ENCODE data around the gene GLRB.
"Not testable (repeated sequence)": the region's sequence is repeated elsewhere in the genome, so short reads cannot be mapped to it uniquely, and the experiment has no call there.

GLRB gene

DNA sequence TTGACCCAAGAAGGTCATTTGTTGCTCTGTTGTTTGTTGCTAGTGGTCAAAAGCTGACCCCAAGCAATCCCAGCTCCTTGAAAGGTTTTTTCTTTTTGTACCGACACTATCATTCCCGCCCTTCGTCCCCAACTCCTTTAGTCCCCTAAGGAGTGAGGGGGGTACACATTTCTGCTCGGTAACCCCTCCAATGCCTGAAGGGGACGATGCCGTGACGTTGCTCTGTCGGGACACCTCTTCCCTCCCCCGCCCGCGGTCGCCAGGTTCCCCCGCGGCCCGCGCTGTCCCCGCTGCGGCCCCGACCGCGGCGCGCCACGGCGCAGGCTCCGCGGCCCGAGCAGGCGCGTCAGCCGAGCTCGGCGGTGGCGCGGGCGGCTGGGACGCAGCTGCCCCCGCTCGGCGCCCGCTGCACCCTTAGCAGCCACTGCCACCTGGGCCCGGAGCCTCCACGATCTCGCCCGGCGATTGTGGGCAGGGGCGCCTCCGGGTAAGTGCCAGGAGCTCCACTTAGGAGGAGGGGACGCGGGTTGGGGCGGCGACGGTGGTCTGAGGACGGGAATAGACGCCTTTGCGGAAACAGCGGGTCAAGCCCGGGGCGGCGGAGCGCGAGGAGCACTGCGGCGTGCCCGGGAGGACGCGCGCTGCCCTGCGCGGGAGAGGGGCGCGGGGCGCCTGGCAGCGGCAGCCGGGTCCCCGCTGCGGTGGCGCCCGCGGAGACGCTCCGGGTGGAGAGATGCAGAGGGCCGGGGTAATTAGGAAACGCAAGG, at the start of gene GLRB:
Gene GLRB (plus strand): TSS at position 340 of the 767 bp plus-strand sequence. CDS start 1,875 bp downstream, outside the sequence.
- no peak for DNase-seq (ENCODE audit: low read depth, low spot score)
- H3K27ac ChIP-seq = no peak within 1 kb of the TSS

DNA sequence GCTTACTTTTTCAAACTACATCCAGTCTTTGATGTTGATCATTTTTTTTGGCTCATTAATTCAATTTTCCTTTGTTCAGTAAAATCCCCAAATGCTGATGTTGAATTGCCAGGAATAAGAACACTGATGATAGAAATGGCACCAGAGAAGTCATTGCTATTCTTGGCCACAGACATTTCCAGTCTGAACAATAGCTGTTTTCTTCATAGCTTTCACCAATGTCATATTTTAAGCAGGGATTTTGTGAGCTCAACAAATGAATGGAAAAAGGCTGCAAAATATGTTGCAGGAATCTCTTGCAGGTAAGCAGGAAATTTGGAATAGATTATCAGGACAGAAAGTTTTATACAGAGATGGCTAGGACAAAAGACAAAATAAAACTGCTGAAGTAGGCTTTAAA, 40.5 kb upstream of the GLRB start:
- DNase-seq (ENCODE audit: low read depth, low spot score) = no peak
- no peak overlapping the region for H3K27ac ChIP-seq

DNA sequence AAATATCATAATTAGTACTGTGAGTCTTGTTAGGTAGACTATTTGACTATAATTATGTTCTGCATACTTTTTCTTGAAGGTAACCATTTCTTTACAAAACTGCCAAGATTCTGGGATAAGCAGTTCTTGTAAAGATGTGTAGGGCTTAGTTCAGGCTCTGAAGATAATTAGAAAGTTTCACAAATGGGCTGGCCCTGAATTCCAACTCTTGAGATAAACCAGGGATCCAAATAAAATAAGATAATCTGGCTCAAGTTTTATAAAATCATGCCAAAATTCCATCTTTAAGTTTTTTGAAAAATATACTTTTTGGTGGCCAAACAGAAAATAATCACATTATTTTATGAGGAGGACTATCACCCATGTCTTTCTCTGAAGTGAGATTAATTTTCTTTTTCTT, 35.5 kb upstream of the GLRB start:
- no peak for DNase-seq (ENCODE audit: low read depth, low spot score)
- H3K27ac ChIP-seq = no peak overlapping the region

DNA sequence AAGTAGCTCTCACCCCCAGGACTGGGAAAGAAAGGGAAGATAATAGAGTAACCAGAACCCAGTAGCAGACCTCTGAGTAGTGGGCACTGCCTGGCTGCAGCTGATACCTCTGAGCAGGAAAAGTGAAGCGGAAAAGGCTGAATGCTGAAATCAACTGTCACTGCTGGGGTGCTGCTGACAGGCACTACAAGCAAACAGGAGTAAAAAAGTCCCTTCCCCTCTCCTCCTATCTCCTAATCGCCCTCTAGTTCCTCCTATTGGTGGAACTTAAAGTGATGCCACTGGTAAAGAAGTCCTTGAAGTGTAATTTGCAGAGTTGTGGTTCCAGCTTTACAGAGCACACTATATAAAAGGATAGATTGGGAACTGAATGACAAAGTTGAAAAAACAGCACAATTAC, 32.8 kb upstream of the GLRB start:
- no peak overlapping the region for H3K27ac ChIP-seq
- DNase-seq (ENCODE audit: low read depth, low spot score) = no peak

DNA sequence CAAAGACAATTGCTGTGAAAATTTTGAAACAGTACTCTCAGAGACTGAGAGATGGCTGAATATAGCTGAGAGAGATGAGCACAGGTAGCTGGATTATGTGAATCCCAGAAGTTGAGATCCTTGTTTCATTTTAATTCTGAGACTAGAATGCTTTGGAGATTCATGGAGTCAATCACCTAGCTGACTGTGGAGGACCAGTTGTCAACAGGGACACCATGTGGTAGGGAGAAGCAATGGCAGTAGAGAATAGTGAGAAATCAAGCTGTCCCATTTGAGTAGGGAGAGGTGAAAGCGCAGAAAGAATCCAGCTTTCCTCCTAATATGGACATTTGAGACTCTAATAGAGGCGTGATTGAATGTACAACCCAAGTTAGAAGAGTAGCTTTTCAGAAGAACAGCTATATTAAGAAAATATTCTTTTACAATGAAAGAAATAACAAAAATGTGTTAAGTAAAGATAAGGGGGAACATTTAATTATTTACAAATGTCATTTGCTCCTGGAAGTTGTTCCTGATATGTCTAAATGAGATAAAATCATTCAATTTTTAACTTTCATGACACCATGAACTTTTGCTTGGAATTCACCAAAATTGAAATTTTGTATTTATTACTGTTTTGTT, 30.3 kb upstream of the GLRB start:
- no peak for DNase-seq (ENCODE audit: low read depth, low spot score)

DNA sequence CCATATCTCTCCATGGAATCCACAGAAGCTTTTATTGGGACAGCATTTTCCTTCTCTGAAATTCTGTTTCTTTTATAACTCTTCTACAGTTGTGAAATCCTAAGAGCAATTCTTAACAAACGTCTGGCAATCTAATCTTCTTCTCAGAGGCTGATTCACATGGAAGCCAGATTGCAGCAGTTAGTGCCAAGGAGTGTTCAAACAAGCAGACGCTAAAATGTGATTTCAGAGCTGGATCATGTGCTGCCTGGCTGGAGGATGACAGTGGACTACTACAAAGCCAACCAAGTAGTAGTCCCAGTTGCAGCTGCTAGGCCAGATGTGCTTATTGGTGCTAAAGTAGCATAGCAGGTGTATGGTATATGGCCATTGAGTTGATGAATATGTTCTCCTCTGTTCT, 27.7 kb upstream of the GLRB start:
- no peak for DNase-seq (ENCODE audit: low read depth, low spot score)
- H3K27ac ChIP-seq = no peak overlapping the region

More for the DNA sequence above, 30.3 kb upstream of the GLRB start:
- H3K27ac ChIP-seq = no peak overlapping the region

DNA sequence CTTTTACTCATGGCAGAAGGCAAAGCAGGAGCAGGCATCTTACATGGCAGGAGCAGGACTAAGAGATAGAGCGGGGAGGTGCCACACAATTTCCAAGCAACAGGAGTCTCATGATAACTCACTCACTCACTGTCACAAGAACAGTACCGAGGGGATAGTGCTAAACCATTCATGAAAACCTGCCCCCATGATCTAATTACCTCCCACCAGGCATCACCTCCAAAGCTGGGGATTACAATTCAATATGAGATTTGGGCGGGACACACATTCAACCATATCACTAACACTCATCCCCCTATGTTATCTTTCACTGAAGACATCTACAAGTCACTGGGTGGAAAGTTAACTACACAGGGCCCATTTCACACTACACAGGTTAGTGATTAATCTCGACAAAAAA, 25.4 kb upstream of the GLRB start:
- DNase-seq (ENCODE audit: low read depth, low spot score) = no peak
- H3K27ac ChIP-seq = no peak overlapping the region

DNA sequence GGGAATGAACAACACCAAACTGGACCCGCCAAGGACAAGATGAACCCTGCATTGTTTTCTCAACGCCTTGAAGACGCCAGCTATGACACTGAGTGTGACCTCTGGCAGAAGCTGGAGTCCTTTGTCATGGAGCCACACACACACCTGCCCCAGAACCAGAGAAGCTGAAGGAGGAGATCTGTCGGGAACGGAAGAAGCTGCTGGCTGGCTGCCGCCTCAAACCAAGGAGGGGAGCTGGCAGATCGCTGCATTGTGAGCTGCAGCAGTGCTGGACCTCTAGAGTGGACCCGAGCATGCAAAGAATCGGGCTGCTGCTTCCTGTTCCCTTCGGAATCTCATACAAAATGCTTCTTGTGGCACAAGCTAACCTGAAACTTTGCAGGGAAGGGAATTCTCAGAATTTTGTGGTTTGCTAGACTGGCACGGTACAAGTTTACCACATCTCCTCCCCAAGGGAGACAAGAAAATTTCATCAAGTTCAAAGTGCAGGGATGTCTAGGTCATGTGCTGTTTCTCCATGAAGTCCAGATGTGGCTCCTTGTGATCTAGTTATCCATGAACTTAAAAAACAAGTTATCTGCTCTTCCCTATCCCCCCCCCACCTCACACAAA, 23.4 kb upstream of the GLRB start:
- no peak for DNase-seq (ENCODE audit: low read depth, low spot score)
- H3K27ac ChIP-seq = no peak overlapping the region

DNA sequence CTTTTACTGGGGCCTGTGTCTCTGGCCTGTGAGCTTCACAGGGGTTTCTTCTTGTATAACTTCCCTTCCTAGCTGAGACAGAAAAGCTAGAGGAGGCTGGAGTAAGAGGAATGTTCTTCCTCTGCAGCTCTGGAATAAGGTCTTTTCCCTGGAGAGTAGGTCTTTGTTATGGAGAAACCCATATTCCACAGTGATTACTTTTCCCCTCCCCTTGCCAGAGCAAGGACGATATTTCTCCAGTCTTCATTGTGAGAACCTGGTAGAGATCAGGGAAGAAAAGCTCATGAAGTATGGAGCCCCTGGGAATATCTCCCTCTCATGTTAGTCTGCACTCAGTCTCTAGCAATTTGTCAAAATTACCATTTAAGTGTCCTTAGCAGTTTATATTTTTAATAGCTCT, 18.7 kb upstream of the GLRB start:
- DNase-seq (ENCODE audit: low read depth, low spot score) = no peak
- no peak overlapping the region for H3K27ac ChIP-seq

DNA sequence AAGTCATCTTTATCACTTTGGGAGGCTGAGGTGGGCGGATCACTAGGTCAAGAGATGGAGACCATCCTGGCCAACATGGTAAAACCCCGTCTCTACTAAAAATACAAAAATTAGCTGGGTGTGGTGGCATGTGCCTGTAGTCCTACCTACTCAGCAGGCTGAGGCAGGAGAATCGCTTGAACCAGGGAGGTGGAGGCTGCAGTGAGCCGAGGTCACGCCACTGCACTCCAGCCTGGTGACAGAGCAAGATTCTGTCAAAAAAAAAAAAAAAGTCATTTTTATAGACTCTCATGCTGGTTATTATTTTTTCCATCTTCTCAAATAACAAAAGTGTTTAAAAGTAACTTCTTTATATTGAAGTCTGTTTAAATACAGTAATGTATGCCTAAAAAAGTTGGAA, 17.1 kb upstream of the GLRB start:
- DNase-seq (ENCODE audit: low read depth, low spot score); H3K27ac ChIP-seq: not testable (repeated sequence)

DNA sequence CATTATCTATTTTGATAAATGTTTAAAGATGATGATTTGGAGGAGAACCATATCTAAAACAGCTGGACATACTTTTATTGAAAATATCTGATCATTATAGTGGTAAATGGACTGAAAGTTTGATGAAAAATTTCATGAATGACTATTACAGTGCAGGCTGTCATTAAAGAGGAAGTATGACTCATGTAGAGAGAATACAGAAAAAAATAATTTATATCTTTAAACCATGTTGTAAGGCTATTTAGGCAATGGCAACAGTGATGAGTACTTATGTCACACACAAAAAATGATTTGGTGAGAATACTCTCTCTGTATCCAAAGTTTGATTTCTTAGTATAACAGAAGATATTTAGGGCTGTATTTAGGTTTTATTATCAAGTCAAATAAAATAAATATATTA, 3.9 kb upstream of the GLRB start:
- DNase-seq (ENCODE audit: low read depth, low spot score) = no peak
- H3K27ac ChIP-seq = no peak overlapping the region

DNA sequence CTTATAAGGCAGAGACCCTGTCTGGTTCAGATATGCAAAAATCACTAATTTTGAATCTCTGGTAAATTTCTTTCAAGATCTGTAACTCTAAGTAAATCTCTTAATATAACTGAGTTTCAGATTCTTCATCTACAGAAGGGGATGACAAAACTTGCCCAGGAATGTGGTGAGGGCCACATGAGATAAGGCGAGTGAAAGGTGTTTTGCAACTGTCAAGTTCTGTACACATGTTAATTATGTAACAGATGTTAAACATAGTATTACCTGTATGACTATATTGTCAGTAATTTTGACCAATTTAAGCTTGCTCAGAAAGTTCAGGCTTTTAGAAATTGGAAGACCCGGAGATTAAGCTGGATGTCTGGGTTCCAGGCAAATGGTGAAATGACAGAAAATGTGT, 549 bp upstream of the GLRB start:
- H3K27ac ChIP-seq = no peak overlapping the region
- no peak for DNase-seq (ENCODE audit: low read depth, low spot score)

DNA sequence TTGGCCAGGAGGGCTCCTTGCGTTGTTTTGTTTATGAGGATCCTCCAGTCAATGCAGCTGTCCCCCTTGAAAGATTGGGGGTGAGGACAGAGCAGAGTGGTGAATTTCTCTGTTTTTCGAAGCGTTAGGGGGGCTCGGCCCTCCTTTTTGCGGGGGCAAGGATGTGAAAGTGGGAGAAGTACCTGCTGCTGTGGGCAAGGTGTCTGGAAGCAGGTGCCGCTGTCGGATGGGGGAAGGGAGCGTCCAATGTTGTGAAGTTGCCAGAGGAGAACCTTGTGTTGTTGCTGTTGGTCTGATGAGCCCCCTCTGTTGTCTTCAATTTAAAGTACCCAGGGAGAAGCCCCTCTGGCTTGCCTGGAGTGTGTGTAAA, 613 bp downstream of the GLRB start:
- no peak for DNase-seq (ENCODE audit: low read depth, low spot score)
- H3K27ac ChIP-seq = no peak overlapping the region

DNA sequence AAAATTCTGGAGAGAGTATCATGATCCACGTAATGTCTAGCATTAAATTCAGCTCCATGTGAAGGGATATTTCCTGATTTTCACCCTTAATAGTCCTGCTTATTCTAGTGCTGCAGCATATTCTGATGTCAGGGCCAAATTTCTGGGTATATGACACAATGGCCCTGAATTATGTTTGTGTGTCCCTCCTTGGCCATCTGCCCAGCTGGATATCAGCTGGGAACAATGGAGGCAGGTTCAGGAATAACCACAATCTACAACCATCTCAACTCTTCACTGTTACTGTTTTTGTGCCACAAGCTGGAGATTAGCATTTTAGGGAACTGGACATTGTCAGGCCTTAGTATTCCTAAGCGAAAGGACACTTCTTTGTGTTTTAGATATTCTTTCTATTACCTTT, 3.5 kb downstream of the GLRB start:
- H3K27ac ChIP-seq = no peak overlapping the region
- DNase-seq (ENCODE audit: low read depth, low spot score) = no peak

DNA sequence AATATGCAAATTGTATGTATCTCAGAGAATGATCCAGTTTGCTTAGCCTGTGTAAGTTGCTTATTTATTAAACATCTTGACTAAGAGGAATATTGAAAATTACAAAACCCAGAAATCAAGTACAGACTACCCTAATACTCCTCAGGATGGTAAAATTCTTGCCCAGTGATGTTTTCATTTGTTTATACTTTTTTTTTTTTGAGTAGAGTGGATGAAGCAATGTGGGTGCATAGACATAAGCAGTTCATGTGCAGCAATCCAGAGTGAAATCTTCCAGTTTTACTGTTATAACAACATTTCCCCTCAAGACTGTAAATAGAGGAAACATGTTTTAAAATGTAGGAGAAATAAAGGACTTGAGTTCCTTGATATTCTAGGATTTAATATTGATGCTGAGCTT, 4.7 kb downstream of the GLRB start:
- no peak for DNase-seq (ENCODE audit: low read depth, low spot score)
- H3K27ac ChIP-seq = no peak overlapping the region

DNA sequence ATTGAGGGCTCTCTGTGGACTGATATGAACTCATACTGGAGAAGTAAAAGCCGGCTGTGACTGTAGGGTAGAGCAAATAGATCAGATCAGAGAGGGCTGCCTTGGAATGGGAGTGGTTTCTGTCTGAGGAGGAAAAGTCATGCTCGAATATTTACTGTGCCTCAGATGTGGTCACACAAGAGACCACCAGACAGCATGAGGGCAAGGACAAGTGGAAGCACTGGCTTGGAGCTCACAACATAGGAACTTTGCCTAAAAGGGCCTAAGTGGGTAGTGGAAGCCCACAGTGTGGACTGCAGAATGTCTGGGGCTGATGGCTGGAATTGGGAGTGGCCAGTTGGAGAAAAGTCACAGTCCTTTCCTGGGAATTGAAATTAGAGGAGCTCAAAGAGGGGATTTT, 19.8 kb downstream of the GLRB start:
- no peak for DNase-seq (ENCODE audit: low read depth, low spot score)
- H3K27ac ChIP-seq = no peak overlapping the region

DNA sequence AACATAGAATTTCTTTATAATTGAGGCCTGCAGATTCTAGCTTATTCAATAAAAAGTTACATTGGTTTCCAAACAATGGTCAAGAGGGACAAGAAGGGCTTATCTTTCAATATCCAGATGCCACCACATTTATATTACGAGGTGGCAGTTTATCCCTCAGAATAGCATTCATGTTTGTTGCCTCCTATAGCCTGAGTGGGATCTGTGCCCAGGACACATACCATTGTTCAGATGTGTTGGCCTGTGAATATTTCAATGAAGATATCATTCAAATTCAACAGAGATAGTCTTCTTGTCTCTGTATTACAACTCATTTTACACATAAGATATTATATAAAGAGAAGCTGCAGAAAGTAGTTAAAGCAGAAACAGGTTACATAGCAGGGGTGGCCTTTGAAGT, 20.5 kb downstream of the GLRB start:
- DNase-seq (ENCODE audit: low read depth, low spot score) = no peak
- no peak overlapping the region for H3K27ac ChIP-seq

DNA sequence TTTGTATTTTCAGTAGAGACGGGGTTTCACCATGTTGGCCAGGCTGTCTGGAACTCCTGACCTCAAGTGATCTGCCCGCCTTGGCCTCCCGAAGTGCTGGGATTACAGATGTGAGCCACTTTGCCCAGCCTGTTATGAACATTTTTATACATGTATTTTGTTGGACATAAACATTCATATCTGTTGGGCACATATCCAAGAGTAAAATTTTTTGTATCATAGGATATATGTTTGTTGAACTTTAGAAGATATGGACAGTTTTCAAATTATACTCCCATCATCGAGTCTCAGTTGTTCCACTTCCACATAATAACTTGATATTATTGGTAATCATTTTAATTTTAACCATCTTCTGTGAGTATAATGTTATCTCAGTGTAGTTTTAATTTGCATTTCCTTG, 23.6 kb downstream of the GLRB start:
- no peak for DNase-seq (ENCODE audit: low read depth, low spot score)
- no peak overlapping the region for H3K27ac ChIP-seq

DNA sequence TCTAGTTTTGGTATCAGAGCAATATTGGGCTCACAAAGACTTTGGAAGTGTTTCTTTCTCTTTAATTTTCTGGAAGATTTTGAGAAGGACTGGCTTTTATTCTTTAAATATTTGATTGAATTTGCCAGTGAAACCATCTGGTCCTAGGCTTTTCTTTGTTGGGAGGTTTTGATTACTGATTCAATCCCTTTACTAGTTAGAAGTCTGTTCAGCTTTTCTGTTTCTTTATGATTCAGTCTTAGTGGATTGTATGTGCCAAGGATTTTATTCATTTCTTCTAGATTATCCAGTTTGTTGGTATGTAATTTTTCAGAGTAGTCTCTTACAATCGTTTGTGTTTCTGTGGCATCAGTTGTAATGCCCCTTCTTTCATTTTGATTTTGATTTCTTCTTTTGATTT, 28.6 kb downstream of the GLRB start:
- DNase-seq (ENCODE audit: low read depth, low spot score) = no peak
- no peak overlapping the region for H3K27ac ChIP-seq

DNA sequence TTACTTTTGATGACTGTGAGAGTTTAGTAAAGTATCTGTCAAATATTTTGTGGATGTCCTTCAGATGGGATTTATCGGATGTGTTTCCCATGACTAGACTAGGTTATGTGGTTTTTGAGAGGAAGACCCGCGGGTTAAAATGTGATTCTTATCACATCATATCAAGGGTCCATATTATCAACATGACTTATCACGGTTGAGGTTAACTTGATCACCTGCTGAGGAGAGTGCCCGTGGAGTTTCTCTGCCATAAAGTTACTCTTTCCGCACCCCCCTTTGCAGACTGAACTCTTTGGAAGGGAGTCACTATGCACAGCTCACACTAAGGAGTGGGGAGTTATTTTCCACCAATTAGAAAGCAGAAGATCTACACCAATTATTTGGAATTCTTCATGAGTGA, 38.7 kb downstream of the GLRB start:
- DNase-seq (ENCODE audit: low read depth, low spot score) = no peak
- no peak overlapping the region for H3K27ac ChIP-seq

DNA sequence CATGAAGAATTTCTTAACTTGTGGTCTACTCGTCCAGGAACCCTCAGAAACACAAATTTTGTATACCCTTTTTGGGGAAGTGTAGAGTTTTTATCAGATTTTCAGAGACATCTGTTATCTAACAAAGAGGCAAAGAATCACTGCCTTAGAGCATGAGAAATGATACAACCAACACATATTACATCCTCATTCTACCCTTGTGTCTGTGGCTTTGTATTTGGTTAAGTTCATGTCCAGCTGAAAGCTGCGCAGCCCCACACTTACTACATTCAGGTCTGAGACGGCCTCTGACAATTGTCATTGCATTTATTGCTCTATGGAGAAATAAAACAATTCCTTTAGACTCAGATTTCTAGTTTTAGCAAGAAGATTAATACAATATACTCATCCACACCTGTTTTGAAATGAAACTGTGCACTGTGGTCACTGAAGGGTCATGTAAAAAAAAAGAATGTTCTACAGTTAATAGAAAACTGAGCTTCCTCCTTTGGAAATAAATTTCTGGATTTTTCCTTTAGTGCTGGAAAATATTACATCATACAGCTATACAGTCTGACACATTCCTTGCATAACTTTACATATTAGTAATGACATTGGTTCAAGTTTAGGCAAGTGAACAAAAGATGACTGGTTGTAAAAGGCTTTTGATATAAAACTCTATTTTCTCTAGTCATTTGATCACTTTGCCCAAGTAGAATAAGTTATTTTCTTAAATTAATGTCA, 39.8 kb downstream of the GLRB start:
- DNase-seq (ENCODE audit: low read depth, low spot score) = no peak
- peak overlapping the region; percentile 72 for H3K27ac ChIP-seq

Data from epithelial cell of prostate (primary cell).